Dedifferentiated amniotic fluid mesenchymal stem cell (primary cell): ENCODE measurements around the gene EXD3.

ENCODE experiments used
- DNase-seq: peaks from one replicate; pipeline ENCODE4 v3.0.0-alpha.2; 2016; ENCODE audit errors: extremely low spot score

EXD3 gene

GRCh38 chr9:137365552-137366444 is 57.2 kb downstream of the EXD3 start:
- no peak for DNase-seq

- no peak for DNase-seq
Observed at GRCh38 chr9:137365056-137365455, 57.9 kb downstream of the EXD3 start.

- no peak for DNase-seq
Observed at GRCh38 chr9:137359850-137360249, 63.1 kb downstream of the EXD3 start.

- no peak for DNase-seq
Observed at GRCh38 chr9:137358126-137358525, 64.8 kb downstream of the EXD3 start.

GRCh38 chr9:137357166-137357565 is 65.8 kb downstream of the EXD3 start:
- DNase-seq, result no peak

- DNase-seq, result no peak
Observed at GRCh38 chr9:137355761-137356365, 67.1 kb downstream of the EXD3 start.

- no peak for DNase-seq
Observed at GRCh38 chr9:137354845-137355760, 67.9 kb downstream of the EXD3 start.

- no peak for DNase-seq
Observed at GRCh38 chr9:137354153-137354844, 68.7 kb downstream of the EXD3 start.

- DNase-seq, result no peak
Observed at GRCh38 chr9:137353223-137354152, 69.5 kb downstream of the EXD3 start.

GRCh38 chr9:137352511-137353222 is 70.3 kb downstream of the EXD3 start:
- no peak for DNase-seq

GRCh38 chr9:137351781-137352501 is 71.0 kb downstream of the EXD3 start:
- DNase-seq, result no peak

- no peak for DNase-seq
Observed at GRCh38 chr9:137350696-137351584, 72.0 kb downstream of the EXD3 start.

- no peak for DNase-seq
Observed at GRCh38 chr9:137349471-137350033, 73.4 kb downstream of the EXD3 start.

- no peak for DNase-seq
Observed at GRCh38 chr9:137348769-137349470, 74.0 kb downstream of the EXD3 start.

GRCh38 chr9:137347928-137348327 is 75.0 kb downstream of the EXD3 start:
- no peak for DNase-seq

GRCh38 chr9:137342482-137342881 is 80.5 kb downstream of the EXD3 start:
- no peak for DNase-seq

- DNase-seq, result no peak
Observed at GRCh38 chr9:137341227-137341626, 81.7 kb downstream of the EXD3 start.
